Parathyroid adenoma (tissue), 2 donors: Measurements from ENCODE around the gene FBXO28.

ENCODE experiments used
- H2AFZ ChIP-seq: fragments of 300-600 bp; sonication (generic); one replicate; pipeline ENCODE4 v1.7.0; 2017; ENCODE audit warnings: antibody characterized with exemption, mild to moderate bottlenecking
- H3K27ac ChIP-seq: fragments of 300-600 bp; sonication (generic); one replicate; pipeline ENCODE4 v1.7.0; 2017
- H3K27me3 ChIP-seq: fragments of 300-600 bp; sonication (generic); one replicate; pipeline ENCODE4 v1.7.0; 2017; ENCODE audit warnings: low read length; ENCODE audit not compliant: control insufficient read depth, insufficient read depth
- H3K36me3 ChIP-seq: fragments of 300-600 bp; sonication (generic); one replicate; pipeline ENCODE4 v1.7.0; 2017; ENCODE audit warnings: low read length; ENCODE audit not compliant: control insufficient read depth, insufficient read depth
- H3K4me1 ChIP-seq: fragments of 300-600 bp; sonication (generic); one replicate; pipeline ENCODE4 v1.7.0; 2017; ENCODE audit warnings: control low read depth
- H3K4me2 ChIP-seq: fragments of 300-600 bp; sonication (generic); one replicate; pipeline ENCODE4 v1.7.0; 2017; ENCODE audit warnings: low read length
- H3K4me3 ChIP-seq: fragments of 300-600 bp; sonication (generic); one replicate; pipeline ENCODE4 v1.7.0; 2017; ENCODE audit warnings: low read depth, low read length
- H3K79me2 ChIP-seq: fragments of 300-600 bp; sonication (generic); one replicate; pipeline ENCODE4 v1.7.0; 2017; ENCODE audit warnings: control low read depth
- H3K9ac ChIP-seq: fragments of 300-600 bp; sonication (generic); one replicate; pipeline ENCODE4 v1.7.0; 2017; ENCODE audit warnings: mild to moderate bottlenecking
- H3K9me3 ChIP-seq: fragments of 300-600 bp; sonication (generic); one replicate; pipeline ENCODE4 v1.7.0; 2017; ENCODE audit warnings: low read length; ENCODE audit not compliant: control insufficient read depth
- TF ChIP-seq, protein P1 (sequence below): fragments of 300-600 bp; sonication (generic); IDR thresholded peaks from one replicate; pipeline ENCODE4 v1.7.0; 2017; ENCODE audit warnings: antibody characterized with exemption, mild to moderate bottlenecking
- donor health status: primary hyperparathyroidism.

Gene FBXO28

DNA sequence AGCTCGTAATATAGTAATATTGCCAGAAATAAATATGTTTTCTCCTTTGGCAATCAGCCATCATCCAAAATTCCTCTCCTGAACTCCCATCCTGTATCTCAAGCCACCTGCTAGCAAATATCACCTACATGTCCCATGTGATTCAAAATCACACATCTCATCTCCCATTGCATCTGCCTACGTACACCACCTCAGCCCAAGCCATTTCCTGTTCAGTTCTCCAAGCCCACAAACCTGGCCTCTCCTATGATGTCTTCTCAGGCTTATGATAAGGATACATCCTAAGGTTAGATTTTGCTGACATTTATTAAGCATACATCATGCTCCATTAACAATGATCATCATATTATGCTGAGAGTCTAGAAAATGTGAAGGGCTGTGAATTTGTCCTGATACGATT is 37.2 kb downstream of the FBXO28 start:
- TF ChIP-seq, protein P1, sequence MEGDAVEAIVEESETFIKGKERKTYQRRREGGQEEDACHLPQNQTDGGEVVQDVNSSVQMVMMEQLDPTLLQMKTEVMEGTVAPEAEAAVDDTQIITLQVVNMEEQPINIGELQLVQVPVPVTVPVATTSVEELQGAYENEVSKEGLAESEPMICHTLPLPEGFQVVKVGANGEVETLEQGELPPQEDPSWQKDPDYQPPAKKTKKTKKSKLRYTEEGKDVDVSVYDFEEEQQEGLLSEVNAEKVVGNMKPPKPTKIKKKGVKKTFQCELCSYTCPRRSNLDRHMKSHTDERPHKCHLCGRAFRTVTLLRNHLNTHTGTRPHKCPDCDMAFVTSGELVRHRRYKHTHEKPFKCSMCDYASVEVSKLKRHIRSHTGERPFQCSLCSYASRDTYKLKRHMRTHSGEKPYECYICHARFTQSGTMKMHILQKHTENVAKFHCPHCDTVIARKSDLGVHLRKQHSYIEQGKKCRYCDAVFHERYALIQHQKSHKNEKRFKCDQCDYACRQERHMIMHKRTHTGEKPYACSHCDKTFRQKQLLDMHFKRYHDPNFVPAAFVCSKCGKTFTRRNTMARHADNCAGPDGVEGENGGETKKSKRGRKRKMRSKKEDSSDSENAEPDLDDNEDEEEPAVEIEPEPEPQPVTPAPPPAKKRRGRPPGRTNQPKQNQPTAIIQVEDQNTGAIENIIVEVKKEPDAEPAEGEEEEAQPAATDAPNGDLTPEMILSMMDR, result no peak
- H3K36me3 ChIP-seq, result no peaks in the 10 kb centered on the region
- H2AFZ ChIP-seq, result no peak overlapping the region
- H3K27ac ChIP-seq, result no peak overlapping the region
- no peaks in the 10 kb centered on the region for H3K27me3 ChIP-seq
- H3K4me3 ChIP-seq, result no peak overlapping the region
- no peaks in the 10 kb centered on the region for H3K4me1 ChIP-seq
- H3K4me2 ChIP-seq, result no peak overlapping the region
- no peaks in the 10 kb centered on the region for H3K79me2 ChIP-seq
- H3K9ac ChIP-seq, result no peak overlapping the region
- H3K9me3 ChIP-seq, result no peaks in the 10 kb centered on the region

DNA sequence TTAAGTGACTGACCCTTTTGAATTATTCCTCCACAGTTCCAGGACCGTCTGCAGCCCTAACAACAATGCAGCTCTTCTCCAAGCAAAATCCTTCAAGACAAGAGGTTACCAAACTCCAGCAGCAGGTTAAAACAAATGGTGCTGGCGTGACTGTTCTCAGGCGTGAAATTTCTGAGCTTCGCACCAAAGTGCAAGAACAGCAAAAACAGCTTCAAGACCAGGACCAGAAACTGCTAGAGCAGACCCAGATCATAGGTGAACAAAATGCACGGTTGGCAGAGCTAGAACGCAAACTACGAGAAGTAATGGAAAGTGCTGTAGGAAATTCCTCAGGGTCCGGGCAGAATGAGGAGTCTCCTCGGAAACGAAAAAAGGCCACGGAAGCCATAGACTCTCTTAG is 43.4 kb downstream of the FBXO28 start:
- Histone ChIP-seq H3K9ac (no peak overlapping the region), H3K36me3 (no peaks in the 10 kb centered on the region), H3K4me1 (no peaks in the 10 kb centered on the region), H3K4me3 (no peak overlapping the region), H3K9me3 (no peaks in the 10 kb centered on the region), H3K27me3 (no peaks in the 10 kb centered on the region), H3K27ac (no peak overlapping the region), H3K79me2 (no peaks in the 10 kb centered on the region), H2AFZ (no peak overlapping the region), H3K4me2 (no peak overlapping the region)
- TF ChIP-seq, protein P1, result no peak

DNA sequence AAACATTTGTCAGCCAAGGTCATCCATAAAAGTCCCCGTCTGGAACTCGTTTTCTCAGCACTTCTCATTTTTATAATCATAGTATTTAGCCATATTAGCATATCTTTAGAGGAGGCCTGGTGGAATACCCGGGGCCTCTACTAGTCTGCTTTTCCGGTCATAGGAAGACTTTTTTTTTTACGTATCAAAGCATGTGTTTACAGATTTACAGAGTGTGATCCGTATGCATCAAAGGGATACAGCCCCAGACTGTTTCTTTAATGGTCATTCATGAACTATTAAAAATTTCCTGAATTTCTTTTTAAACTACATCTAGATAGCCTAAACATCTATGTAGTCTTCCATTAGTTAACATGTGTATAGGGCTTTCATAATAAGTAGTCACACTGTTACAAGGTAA is 45.6 kb downstream of the FBXO28 start:
- H3K36me3 ChIP-seq, result no peaks in the 10 kb centered on the region
- no peak overlapping the region for H3K4me2 ChIP-seq
- no peak overlapping the region for H2AFZ ChIP-seq
- no peak overlapping the region for H3K27ac ChIP-seq
- H3K4me3 ChIP-seq, result no peak overlapping the region
- TF ChIP-seq, protein P1, result no peak
- no peaks in the 10 kb centered on the region for H3K27me3 ChIP-seq
- no peak overlapping the region for H3K9ac ChIP-seq
- H3K4me1 ChIP-seq, result no peaks in the 10 kb centered on the region
- no peaks in the 10 kb centered on the region for H3K9me3 ChIP-seq
- H3K79me2 ChIP-seq, result no peaks in the 10 kb centered on the region

DNA sequence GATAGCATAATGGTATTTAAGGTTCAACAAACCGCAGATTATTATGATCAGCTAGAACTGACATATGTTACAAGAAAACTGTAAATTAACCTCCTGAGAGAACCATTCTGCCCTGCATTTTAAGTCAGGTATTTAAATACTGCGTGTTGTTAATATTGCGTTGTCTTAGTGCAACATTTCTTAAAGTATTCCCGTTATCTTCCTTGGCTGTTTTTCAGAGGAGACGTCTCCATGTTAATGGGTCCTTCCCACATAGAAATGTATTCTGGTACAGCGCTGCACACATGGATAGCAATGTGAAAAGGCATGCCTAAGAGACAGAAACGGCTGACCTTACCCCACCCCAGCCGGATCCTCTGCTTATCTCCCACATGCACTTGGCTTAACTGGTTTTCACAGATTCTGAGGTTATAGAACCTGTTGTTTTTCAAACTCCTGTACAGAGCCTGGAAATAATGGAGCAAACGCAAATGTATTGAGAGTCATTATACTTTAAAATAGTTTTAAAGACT is 46.3 kb downstream of the FBXO28 start:
- H2AFZ ChIP-seq, result no peak overlapping the region
- no peak overlapping the region for H3K4me3 ChIP-seq
- H3K4me1 ChIP-seq, result no peaks in the 10 kb centered on the region
- no peaks in the 10 kb centered on the region for H3K79me2 ChIP-seq
- TF ChIP-seq, protein P1, result no peak
- no peak overlapping the region for H3K27ac ChIP-seq
- no peaks in the 10 kb centered on the region for H3K27me3 ChIP-seq
- H3K4me2 ChIP-seq, result no peak overlapping the region
- H3K36me3 ChIP-seq, result no peaks in the 10 kb centered on the region
- no peak overlapping the region for H3K9ac ChIP-seq
- H3K9me3 ChIP-seq, result no peaks in the 10 kb centered on the region

DNA sequence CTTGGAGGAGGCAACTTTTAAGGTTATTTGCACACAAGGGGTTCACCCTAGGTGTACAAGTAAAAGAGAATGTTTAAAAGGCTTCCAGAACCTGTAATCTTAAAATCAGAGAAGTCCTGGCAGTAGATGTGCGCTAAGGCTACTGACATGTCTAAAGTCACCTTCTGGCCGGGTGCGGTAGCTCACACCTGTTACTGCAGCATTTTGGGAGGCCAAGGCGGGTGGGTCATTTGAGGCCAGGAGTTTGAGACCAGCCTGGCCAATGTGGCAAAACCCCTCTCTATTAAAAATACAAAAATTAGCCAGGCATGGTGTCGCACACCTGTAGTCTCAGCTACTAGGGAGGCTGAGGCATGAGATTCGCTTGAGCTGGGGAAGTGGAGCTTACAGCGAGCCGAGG is 48.9 kb downstream of the FBXO28 start:
- Histone ChIP-seq H3K4me1 (no peaks in the 10 kb centered on the region), H3K27me3 (no peaks in the 10 kb centered on the region), H3K36me3 (no peaks in the 10 kb centered on the region), H3K9ac (no peak overlapping the region), H3K79me2 (no peaks in the 10 kb centered on the region), H3K4me2 (no peak overlapping the region), H2AFZ (no peak overlapping the region), H3K4me3 (no peak overlapping the region), H3K27ac (no peak overlapping the region), H3K9me3 (no peaks in the 10 kb centered on the region)
- TF ChIP-seq, protein P1, result no peak
